GM23338 (cell line): ENCODE measurements around the gene C2orf42. TPM values are rescaled to one million over a fixed set of nuclear protein-coding genes. Genes with fewer than 3 reads are reported as not detected.

Experiments used
- ATAC-seq: fragments of 200-7000 bp; cut with Tn5 transposase; 3 replicates; pipeline ENCODE4 v1.9.1; 2020
- DNase-seq: peaks from one replicate; pipeline ENCODE4 v3.0.0-alpha.2; 2015; ENCODE audit warnings: low spot score
- H2AFZ ChIP-seq: fragments of 200-600 bp; sonication (generic); 2 replicates; pipeline ENCODE4 v1.8.0; 2016; ENCODE audit warnings: antibody characterized with exemption, mild to moderate bottlenecking, moderate library complexity
- H3F3A ChIP-seq: fragments of 200-600 bp; sonication (generic); replicated peaks from 2 replicates; pipeline ENCODE4 v1.8.0; 2017; ENCODE audit warnings: antibody characterized with exemption, mixed run types, low read depth
- H3K27ac ChIP-seq: fragments of 200-600 bp; sonication (generic); 2 replicates; pipeline ENCODE4 v1.6.1; 2016; ENCODE audit warnings: low read depth
- H3K27me3 ChIP-seq: fragments of 200-600 bp; sonication (generic); 2 replicates; pipeline ENCODE4 v1.8.0; 2016; ENCODE audit warnings: mild to moderate bottlenecking, mixed run types, moderate library complexity; ENCODE audit not compliant: insufficient read depth
- H3K36me3 ChIP-seq: fragments of 200-600 bp; sonication (generic); 2 replicates; pipeline ENCODE4 v1.8.0; 2016; ENCODE audit warnings: mild to moderate bottlenecking; ENCODE audit not compliant: insufficient read depth
- H3K4me1 ChIP-seq: fragments of 200-600 bp; sonication (generic); 2 replicates; pipeline ENCODE4 v1.8.0; 2016; ENCODE audit warnings: mild to moderate bottlenecking, moderate library complexity; ENCODE audit not compliant: insufficient read depth
- H3K4me2 ChIP-seq: fragments of 200-600 bp; sonication (generic); 2 replicates; pipeline ENCODE4 v1.7.1; 2017; ENCODE audit warnings: mixed run types
- H3K4me3 ChIP-seq: fragments of 200-600 bp; sonication (generic); 2 replicates; pipeline ENCODE4 v1.6.1; 2016; ENCODE audit warnings: mixed run types
- H3K79me2 ChIP-seq: fragments of 200-600 bp; sonication (generic); replicated peaks from 2 replicates; pipeline ENCODE4 v1.8.0; 2017; ENCODE audit warnings: mild to moderate bottlenecking; ENCODE audit not compliant: insufficient read depth
- H3K9me2 ChIP-seq: fragments of 200-600 bp; sonication (generic); 2 replicates; pipeline ENCODE4 v1.8.0; 2017; ENCODE audit not compliant: insufficient read depth
- H4K20me1 ChIP-seq: fragments of 200-600 bp; sonication (generic); replicated peaks from 2 replicates; pipeline ENCODE4 v1.8.0; 2017; ENCODE audit warnings: mild to moderate bottlenecking; ENCODE audit not compliant: insufficient read depth
- H3K27ac Mint-ChIP-seq: 2 replicates; pipeline ENCODE4 v1.8.0; 2020; ENCODE audit warnings: inconsistent platforms, mild to moderate bottlenecking, moderate library complexity, mixed read lengths
- H3K27me3 Mint-ChIP-seq: 3 replicates; pipeline ENCODE4 v1.8.0; 2022; ENCODE audit warnings: low read depth, mild to moderate bottlenecking, moderate library complexity, mixed read lengths, inconsistent platforms; ENCODE audit not compliant: insufficient read depth, poor library complexity
- H3K36me3 Mint-ChIP-seq: 3 replicates; pipeline ENCODE4 v1.8.0; 2021; ENCODE audit warnings: low read depth, mild to moderate bottlenecking, inconsistent platforms, moderate library complexity, mixed read lengths
- H3K4me1 Mint-ChIP-seq: 3 replicates; pipeline ENCODE4 v1.8.0; 2020; ENCODE audit warnings: mild to moderate bottlenecking, inconsistent platforms, mixed read lengths
- H3K4me3 Mint-ChIP-seq: 3 replicates; pipeline ENCODE4 v1.8.0; 2021; ENCODE audit warnings: moderate library complexity, mild to moderate bottlenecking, inconsistent platforms, mixed read lengths
- H3K9me3 Mint-ChIP-seq: 3 replicates; pipeline ENCODE4 v1.8.0; 2020; ENCODE audit warnings: moderate library complexity, mild to moderate bottlenecking, inconsistent platforms, mixed read lengths
- CREB1 ChIP-seq: fragments of 250-450 bp; sonication (Bioruptor Pico); IDR thresholded peaks from 2 replicates; pipeline ENCODE4 v1.5.0; 2020; ENCODE audit warnings: low read depth, mild to moderate bottlenecking, moderate library complexity
- CTCF ChIP-seq, 2 experiments: fragments of 200-600 bp in 1 of 2; sonication (generic) in 1 of 2; conservative IDR thresholded peaks; 2 replicates each; pipeline versions ENCODE4 v1.5.1 to v1.6.1; 2016 to 2017; ENCODE audit warnings: antibody characterized with exemption in 2 of 2, low read depth in 2 of 2, mild to moderate bottlenecking in 2 of 2, moderate library complexity in 1 of 2
- EZH2 ChIP-seq: fragments of 200-600 bp; sonication (generic); IDR thresholded peaks from one replicate; pipeline ENCODE4 v1.8.0; 2017; ENCODE audit warnings: antibody characterized with exemption, mild to moderate bottlenecking, low read depth; ENCODE audit not compliant: unreplicated experiment
- EZH2phosphoT487 ChIP-seq: fragments of 200-600 bp; sonication (generic); IDR thresholded peaks from one replicate; pipeline ENCODE4 v1.8.1; 2018; ENCODE audit warnings: antibody characterized with exemption; ENCODE audit not compliant: unreplicated experiment
- JUNB ChIP-seq: IDR thresholded peaks from one replicate; pipeline ENCODE4 v1.6.1; 2016; ENCODE audit warnings: antibody characterized with exemption; ENCODE audit not compliant: unreplicated experiment
- POLR2AphosphoS5 ChIP-seq: IDR thresholded peaks from 2 replicates; pipeline ENCODE4 v1.6.1; 2016; ENCODE audit warnings: antibody characterized with exemption, low read depth
- STAT1 ChIP-seq: IDR thresholded peaks from one replicate; pipeline ENCODE4 v1.6.1; 2016; ENCODE audit warnings: antibody characterized with exemption; ENCODE audit not compliant: unreplicated experiment
- ZNF114 ChIP-seq: fragments of 250-450 bp; sonication (Bioruptor Pico); IDR thresholded peaks from 2 replicates; pipeline ENCODE4 v1.5.0; 2020; ENCODE audit warnings: mild to moderate bottlenecking, moderate library complexity
- polyA plus RNA-seq: library from polyadenylated mRNA; unstranded; fragments of >200 nt; fragmentation: Nextera tagmentation; extraction: Ambion mirVana; gene quantifications from 2 replicates; pipeline ENCODE4 v1.2.1, GENCODE V29; 2016
- total RNA-seq: library from RNA; depleted of rRNA; stranded (reverse); fragments of >200 nt; shearing (Covaris generic); gene quantifications from 2 replicates; pipeline ENCODE4 v1.2.3, GENCODE V29; 2014
- TF ChIP-seq, protein P1 (sequence below): IDR thresholded peaks from one replicate; pipeline ENCODE4 v1.6.1; 2018; ENCODE audit warnings: antibody characterized with exemption; ENCODE audit not compliant: unreplicated experiment
- TF ChIP-seq, protein P2 (sequence below): fragments of 250-450 bp; sonication (Bioruptor Pico); IDR thresholded peaks from 2 replicates; pipeline ENCODE4 v1.5.0; 2020; ENCODE audit warnings: mild to moderate bottlenecking, moderate library complexity

C2orf42 gene
- total and polyA plus RNA-seq, 2 experiments from 2014 or later = 4.3 to 6.9 TPM

DNA sequence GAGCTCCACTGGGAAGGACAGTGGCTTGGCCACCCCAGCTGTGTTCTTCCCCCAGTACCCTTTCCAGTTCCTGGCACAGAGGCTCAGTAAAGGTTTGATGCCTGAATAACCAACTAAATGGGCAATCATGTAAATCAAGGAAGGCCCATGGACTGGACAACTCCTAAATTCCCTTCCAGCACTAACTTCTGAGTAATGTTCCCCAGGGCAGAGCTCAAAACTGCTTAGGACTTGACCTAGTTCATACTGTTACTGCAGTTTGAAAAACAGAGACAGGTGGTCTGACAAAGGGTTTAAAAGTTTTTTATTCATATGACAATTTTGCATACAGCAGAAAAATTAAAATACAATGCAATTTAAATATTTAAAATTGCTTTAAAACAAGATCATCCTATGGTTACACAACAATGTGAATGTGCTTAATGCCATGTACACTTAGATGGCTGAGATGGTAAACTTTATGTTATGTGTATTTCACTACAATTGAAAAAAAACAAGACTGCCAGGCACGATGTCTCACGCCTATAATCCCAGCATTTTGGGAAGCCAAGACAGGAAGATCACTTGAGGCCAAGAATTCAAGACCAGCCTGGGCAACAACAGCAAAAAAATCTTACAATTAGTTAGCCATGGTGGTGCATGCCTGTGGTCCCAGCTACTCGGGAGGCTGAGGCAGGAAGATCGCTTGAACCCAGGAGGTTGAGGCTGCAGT lies 77.3 kb downstream of the C2orf42 start:
- ATAC-seq = no peak
- H3F3A ChIP-seq = no peaks in the 10 kb centered on the region; the same call in 1 of the 2 replicates
- no peak for DNase-seq
- H3K4me2 ChIP-seq = no peak overlapping the region
- no peak overlapping the region for H3K4me3 Mint-ChIP-seq
- H3K27ac Mint-ChIP-seq = no peak overlapping the region
- H3K27me3 ChIP-seq = no peaks in the 10 kb centered on the region
- H3K36me3 Mint-ChIP-seq = no peaks in the 10 kb centered on the region
- H3K4me1 Mint-ChIP-seq = peaks cover 30% of the 10 kb centered on the region
- peak overlapping the region; percentile 83 for H2AFZ ChIP-seq
- H3K9me3 Mint-ChIP-seq = no peaks in the 10 kb centered on the region
- H3K36me3 ChIP-seq = no peaks in the 10 kb centered on the region
- H3K79me2 ChIP-seq = no peaks in the 10 kb centered on the region
- no peaks in the 10 kb centered on the region for H3K9me2 ChIP-seq
- H3K4me1 ChIP-seq = peaks cover 35% of the 10 kb centered on the region
- TF ChIP-seq POLR2AphosphoS5 (no peak), ZNF114 (CRISPR knock-in tag) (no peak), EZH2 (no peak), CTCF (conservative IDR thresholded peaks at IDR 0.05; ENCODE audit: low read depth in 2 of 2) (no peak), STAT1 (no peak), JUNB (no peak), EZH2phosphoT487 (no peak), CREB1 (CRISPR knock-in tag) (no peak)
- TF ChIP-seq, protein P1, sequence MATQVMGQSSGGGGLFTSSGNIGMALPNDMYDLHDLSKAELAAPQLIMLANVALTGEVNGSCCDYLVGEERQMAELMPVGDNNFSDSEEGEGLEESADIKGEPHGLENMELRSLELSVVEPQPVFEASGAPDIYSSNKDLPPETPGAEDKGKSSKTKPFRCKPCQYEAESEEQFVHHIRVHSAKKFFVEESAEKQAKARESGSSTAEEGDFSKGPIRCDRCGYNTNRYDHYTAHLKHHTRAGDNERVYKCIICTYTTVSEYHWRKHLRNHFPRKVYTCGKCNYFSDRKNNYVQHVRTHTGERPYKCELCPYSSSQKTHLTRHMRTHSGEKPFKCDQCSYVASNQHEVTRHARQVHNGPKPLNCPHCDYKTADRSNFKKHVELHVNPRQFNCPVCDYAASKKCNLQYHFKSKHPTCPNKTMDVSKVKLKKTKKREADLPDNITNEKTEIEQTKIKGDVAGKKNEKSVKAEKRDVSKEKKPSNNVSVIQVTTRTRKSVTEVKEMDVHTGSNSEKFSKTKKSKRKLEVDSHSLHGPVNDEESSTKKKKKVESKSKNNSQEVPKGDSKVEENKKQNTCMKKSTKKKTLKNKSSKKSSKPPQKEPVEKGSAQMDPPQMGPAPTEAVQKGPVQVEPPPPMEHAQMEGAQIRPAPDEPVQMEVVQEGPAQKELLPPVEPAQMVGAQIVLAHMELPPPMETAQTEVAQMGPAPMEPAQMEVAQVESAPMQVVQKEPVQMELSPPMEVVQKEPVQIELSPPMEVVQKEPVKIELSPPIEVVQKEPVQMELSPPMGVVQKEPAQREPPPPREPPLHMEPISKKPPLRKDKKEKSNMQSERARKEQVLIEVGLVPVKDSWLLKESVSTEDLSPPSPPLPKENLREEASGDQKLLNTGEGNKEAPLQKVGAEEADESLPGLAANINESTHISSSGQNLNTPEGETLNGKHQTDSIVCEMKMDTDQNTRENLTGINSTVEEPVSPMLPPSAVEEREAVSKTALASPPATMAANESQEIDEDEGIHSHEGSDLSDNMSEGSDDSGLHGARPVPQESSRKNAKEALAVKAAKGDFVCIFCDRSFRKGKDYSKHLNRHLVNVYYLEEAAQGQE = no peak
- TF ChIP-seq, protein P2, sequence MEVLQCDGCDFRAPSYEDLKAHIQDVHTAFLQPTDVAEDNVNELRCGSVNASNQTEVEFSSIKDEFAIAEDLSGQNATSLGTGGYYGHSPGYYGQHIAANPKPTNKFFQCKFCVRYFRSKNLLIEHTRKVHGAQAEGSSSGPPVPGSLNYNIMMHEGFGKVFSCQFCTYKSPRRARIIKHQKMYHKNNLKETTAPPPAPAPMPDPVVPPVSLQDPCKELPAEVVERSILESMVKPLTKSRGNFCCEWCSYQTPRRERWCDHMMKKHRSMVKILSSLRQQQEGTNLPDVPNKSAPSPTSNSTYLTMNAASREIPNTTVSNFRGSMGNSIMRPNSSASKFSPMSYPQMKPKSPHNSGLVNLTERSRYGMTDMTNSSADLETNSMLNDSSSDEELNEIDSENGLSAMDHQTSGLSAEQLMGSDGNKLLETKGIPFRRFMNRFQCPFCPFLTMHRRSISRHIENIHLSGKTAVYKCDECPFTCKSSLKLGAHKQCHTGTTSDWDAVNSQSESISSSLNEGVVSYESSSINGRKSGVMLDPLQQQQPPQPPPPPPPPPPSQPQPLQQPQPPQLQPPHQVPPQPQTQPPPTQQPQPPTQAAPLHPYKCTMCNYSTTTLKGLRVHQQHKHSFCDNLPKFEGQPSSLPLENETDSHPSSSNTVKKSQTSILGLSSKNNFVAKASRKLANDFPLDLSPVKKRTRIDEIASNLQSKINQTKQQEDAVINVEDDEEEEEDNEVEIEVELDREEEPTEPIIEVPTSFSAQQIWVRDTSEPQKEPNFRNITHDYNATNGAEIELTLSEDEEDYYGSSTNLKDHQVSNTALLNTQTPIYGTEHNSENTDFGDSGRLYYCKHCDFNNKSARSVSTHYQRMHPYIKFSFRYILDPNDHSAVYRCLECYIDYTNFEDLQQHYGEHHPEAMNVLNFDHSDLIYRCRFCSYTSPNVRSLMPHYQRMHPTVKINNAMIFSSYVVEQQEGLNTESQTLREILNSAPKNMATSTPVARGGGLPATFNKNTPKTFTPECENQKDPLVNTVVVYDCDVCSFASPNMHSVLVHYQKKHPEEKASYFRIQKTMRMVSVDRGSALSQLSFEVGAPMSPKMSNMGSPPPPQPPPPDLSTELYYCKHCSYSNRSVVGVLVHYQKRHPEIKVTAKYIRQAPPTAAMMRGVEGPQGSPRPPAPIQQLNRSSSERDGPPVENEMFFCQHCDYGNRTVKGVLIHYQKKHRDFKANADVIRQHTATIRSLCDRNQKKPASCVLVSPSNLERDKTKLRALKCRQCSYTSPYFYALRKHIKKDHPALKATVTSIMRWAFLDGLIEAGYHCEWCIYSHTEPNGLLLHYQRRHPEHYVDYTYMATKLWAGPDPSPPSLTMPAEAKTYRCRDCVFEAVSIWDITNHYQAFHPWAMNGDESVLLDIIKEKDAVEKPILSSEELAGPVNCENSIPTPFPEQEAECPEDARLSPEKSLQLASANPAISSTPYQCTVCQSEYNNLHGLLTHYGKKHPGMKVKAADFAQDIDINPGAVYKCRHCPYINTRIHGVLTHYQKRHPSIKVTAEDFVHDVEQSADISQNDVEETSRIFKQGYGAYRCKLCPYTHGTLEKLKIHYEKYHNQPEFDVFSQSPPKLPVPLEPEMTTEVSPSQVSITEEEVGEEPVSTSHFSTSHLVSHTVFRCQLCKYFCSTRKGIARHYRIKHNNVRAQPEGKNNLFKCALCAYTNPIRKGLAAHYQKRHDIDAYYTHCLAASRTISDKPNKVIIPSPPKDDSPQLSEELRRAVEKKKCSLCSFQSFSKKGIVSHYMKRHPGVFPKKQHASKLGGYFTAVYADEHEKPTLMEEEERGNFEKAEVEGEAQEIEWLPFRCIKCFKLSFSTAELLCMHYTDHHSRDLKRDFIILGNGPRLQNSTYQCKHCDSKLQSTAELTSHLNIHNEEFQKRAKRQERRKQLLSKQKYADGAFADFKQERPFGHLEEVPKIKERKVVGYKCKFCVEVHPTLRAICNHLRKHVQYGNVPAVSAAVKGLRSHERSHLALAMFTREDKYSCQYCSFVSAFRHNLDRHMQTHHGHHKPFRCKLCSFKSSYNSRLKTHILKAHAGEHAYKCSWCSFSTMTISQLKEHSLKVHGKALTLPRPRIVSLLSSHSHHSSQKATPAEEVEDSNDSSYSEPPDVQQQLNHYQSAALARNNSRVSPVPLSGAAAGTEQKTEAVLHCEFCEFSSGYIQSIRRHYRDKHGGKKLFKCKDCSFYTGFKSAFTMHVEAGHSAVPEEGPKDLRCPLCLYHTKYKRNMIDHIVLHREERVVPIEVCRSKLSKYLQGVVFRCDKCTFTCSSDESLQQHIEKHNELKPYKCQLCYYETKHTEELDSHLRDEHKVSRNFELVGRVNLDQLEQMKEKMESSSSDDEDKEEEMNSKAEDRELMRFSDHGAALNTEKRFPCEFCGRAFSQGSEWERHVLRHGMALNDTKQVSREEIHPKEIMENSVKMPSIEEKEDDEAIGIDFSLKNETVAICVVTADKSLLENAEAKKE = no peak
- H3K27ac ChIP-seq = peak overlapping the region; percentile 26; the same call in 1 of the 2 replicates
- H3K4me3 ChIP-seq = no peak overlapping the region
- H4K20me1 ChIP-seq = no peaks in the 10 kb centered on the region
- peaks cover 9% of the 10 kb centered on the region for H3K27me3 Mint-ChIP-seq
